Psoas muscle (tissue), 8 donors: ENCODE measurements around the gene CDCA5. TPM values are rescaled to one million over a fixed set of nuclear protein-coding genes. Genes with fewer than 3 reads are reported as not detected.

Experiments
- ATAC-seq, 4 donors: fragments of 200-7000 bp; cut with Tn5 transposase; one replicate each; pipeline ENCODE4 v1.9.1; 2020; ENCODE audit warnings: moderate library complexity in 3 of 4, mild to moderate bottlenecking in 2 of 4
- DNase-seq, 2 donors: peaks; one replicate each; pipeline ENCODE4 v3.0.0-alpha.2; 2020
- H3K27ac ChIP-seq: fragments of 200-600 bp; one replicate; pipeline ENCODE4 v1.8.0; 2022
- H3K27me3 ChIP-seq, 3 donors: fragments of 200-600 bp in 1 of 3; one replicate each; pipeline versions ENCODE4 v1.6.1 to v1.8.0; 2013 to 2022; ENCODE audit warnings: low read length in 2 of 3, mild to moderate bottlenecking in 2 of 3, moderate library complexity in 1 of 3; ENCODE audit not compliant: insufficient read depth in 3 of 3
- H3K36me3 ChIP-seq, 2 donors: fragments of 200-600 bp in 1 of 2; one replicate each; pipeline versions ENCODE4 v1.6.1 to v1.8.0; 2013 to 2022; ENCODE audit warnings: low read depth in 1 of 2, mild to moderate bottlenecking in 1 of 2, moderate library complexity in 1 of 2; ENCODE audit not compliant: insufficient read depth in 1 of 2
- H3K4me1 ChIP-seq: fragments of 200-600 bp; one replicate; pipeline ENCODE4 v1.8.0; 2022
- H3K4me3 ChIP-seq: fragments of 200-600 bp; one replicate; pipeline ENCODE4 v1.8.0; 2022; ENCODE audit warnings: mild to moderate bottlenecking
- H3K9me3 ChIP-seq: fragments of 200-600 bp; one replicate; pipeline ENCODE4 v1.8.0; 2022
- CTCF ChIP-seq: fragments of 200-600 bp; IDR thresholded peaks from one replicate; pipeline ENCODE4 v1.8.0; 2022; ENCODE audit warnings: antibody characterized with exemption
- WGBS, 3 donors: extraction: QIAGEN DNeasy Blood & Tissue Kit; methylation state at CpG; one replicate each; pipeline versions ENCODE4 v1.1.6 to v1.1.7; 2013; 5-methylcytosine and 5-hydroxymethylcytosine counted together
- intact Hi-C, 2 donors: fragments of 100-400 bp; cut with DNase I; formaldehyde crosslinking; loops; one replicate each; pipeline versions ENCODE4 v1.11.0 to v1.14.2; 2022
- polyA plus RNA-seq, 3 donors: library from polyadenylated mRNA; stranded (reverse); fragments of 200-250 nt; gene quantifications; one replicate each; pipeline ENCODE4 v1.2.3, GENCODE V29; 2013
- total RNA-seq, 4 donors: library from RNA; stranded (reverse); fragmentation: NEBNext Ultra II Directional in 2 of 4; extraction: Animal tissue kit (Norgen Biotek cat#: 25700) in 2 of 4; gene quantifications; one replicate each; pipeline versions ENCODE4 v1.2.1 to v1.2.4, GENCODE V29; 2021 to 2023
- donor health status: healthy with polysubstance abuse.
- donor health status: DM: no; HTN: no; CAD: no; lungs with moderate emphysema.
- donor health status: Bipolar disorder and iron deficiency.
- donor health status: healthy.
- donor health status: DM: yes; HTN: yes; CAD: no.
- donor health status: DM: no; HTN: no; CAD: no.
- donor health status: DM: no; HTN: no; CAD: no.
- donor health status: DM: yes; HTN: yes; CAD: no.

The CDCA5 gene
- total and polyA plus RNA-seq, 7 donors: 0.28 to 1.6 (median 0.92) TPM

DNA sequence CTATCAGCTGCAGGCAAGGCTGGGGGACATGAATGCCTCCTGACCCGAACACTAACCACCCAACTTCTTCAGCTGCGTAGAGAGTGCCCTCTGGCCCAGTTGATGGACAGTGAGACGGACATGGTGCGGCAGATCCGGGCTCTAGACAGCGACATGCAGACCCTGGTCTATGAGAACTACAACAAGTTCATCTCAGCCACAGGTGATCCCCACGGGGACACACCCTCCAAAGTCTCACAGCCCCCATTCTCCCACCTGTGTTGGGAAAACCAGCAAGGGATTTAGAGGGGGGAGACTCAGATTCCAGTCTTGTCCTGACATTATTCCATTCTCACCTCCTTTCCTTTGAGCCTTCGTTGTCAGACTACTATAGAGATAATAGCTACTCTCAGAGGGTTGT lies 13.1 kb upstream of the CDCA5 start:
- intact Hi-C loops: loop anchor here in 1 of 2 donors (1.0 kb wide), 1 partner anchor 13 kb away; the partner anchor contains the start of genes CDCA5 and ZFPL1
- ATAC-seq (peak in 2 of 4 donors; percentile 1 to 2), DNase-seq (no peak)
- no peaks in the 10 kb centered on the region for H3K9me3 ChIP-seq
- TF ChIP-seq CTCF: no peak
- H3K36me3 ChIP-seq: peaks cover 0 to 19% of the 10 kb centered on the region in 2 donors
- H3K27me3 ChIP-seq: no peaks in the 10 kb centered on the region
- whole genome bisulfite sequencing, 3 donors: 32 to 39% (median 37%) methylated on average over 8 of the region's 8 CpGs
- H3K4me1 ChIP-seq: peaks cover 25% of the 10 kb centered on the region
- peak overlapping the region; percentile 93 for H3K4me3 ChIP-seq
- H3K27ac ChIP-seq: peak overlapping the region; percentile 96

DNA sequence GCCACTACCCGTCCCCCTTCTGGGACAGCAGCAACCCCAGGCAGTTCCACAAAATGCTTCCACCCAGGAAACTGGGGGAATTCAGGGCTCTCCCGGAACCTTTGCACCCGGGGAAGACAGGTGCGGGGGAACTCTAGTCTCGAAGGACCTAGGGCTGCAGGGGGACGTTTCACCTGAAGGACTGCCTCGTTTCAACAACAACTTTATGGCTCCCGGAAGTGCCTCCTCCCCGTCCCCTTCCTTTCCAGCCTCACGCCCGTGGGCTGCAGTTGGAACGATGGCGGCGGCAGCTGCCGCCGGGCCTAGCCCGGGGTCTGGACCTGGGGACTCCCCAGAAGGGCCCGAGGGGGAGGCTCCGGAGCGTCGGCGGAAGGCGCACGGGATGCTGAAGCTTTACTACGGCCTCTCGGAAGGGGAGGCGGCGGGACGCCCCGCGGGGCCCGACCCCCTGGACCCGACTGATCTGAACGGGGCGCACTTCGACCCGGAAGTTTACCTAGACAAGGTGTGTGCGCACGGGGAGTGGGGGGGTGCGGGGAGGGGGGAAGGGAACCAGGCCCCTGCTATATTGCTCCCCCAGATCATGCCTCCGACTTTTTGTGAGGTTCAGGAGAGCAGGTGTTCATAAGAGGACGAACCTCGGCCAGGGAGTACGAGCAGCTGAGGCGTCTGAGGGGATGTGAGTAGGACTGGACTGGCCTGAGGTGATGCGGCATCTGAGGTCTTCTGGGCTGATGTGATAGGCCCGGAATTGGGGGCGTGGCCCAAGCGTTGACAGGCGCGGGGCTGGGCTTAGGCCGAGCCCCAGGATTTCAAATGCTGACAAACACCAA lies 12.3 kb upstream of the CDCA5 start, which contains the start of gene VPS51:
Gene VPS51 (plus strand): TSS at position 241 of the 833 bp plus-strand sequence. CDS start 37 bp downstream, at position 278.
- peaks cover 25% of the 10 kb centered on the region for H3K4me1 ChIP-seq
- no peaks in the 10 kb centered on the region for H3K9me3 ChIP-seq
- ATAC-seq (peak; percentile 91 to 94 (median 93)), DNase-seq (peak; percentile 88 to 92)
- TF ChIP-seq CTCF: no peak
- H3K36me3 ChIP-seq: peaks cover 0 to 19% of the 10 kb centered on the region in 2 donors
- peak within 1 kb of the TSS; percentile 93 for H3K4me3 ChIP-seq
- peak within 1 kb of the TSS; percentile 96 for H3K27ac ChIP-seq
- 0 to 1% (median 0%) methylated on average over 46 to 52 of the region's 52 CpGs for WGBS, 3 donors
- H3K27me3 ChIP-seq: no peaks in the 10 kb centered on the region
- intact Hi-C loops: loop anchor here in 1 of 2 donors (1.0 kb wide), 1 partner anchor 12 kb away; the partner anchor contains the start of genes CDCA5 and ZFPL1

DNA sequence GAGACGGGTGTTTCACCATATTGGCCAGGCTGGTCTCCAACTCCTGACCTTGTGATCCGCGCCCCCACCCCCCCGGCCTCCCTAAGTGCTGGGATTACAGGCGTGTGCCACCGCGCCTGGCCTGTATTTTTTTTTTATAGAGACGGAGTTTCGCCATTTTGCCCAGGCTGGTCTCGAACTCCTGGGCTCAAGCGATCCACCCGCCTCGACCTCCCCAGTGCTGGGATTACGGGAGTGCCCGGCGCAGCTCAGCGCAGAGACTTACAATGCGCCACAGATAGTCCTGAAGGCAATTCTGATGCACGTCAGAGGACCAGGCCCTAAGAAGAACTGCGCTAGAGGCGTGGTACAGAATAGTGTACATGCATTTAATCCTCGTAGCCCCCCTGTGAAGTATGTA lies 11.6 kb upstream of the CDCA5 start:
- no peaks in the 10 kb centered on the region for H3K27me3 ChIP-seq

GRCh38 chr11:65090628-65091027 lies 6.8 kb upstream of the CDCA5 start:
- intact Hi-C loops: no loop called here
- H3K36me3 ChIP-seq: peaks cover 3 to 43% of the 10 kb centered on the region in 2 donors
- DNase-seq: no peak
- WGBS, 3 donors: 93 to 95% (median 94%) methylated on average over 4 of the region's 4 CpGs
- no peak for TF ChIP-seq CTCF
- H3K27me3 ChIP-seq: no peaks in the 10 kb centered on the region
- no peaks in the 10 kb centered on the region for H3K9me3 ChIP-seq
- H3K4me1 ChIP-seq: peaks cover 2% of the 10 kb centered on the region
- no peak for ATAC-seq
- no peak overlapping the region for H3K4me3 ChIP-seq
- H3K27ac ChIP-seq: no peak overlapping the region

More for the DNA sequence above, 11.6 kb upstream of the CDCA5 start:
- Histone ChIP-seq H3K36me3 (peaks cover 0 to 19% of the 10 kb centered on the region in 2 donors), H3K4me3 (peak overlapping the region; percentile 93), H3K4me1 (peaks cover 25% of the 10 kb centered on the region), H3K9me3 (no peaks in the 10 kb centered on the region), H3K27ac (peak overlapping the region; percentile 96)
- no peak for TF ChIP-seq CTCF
- ATAC-seq (no peak), DNase-seq (no peak)
- 70 to 77% (median 77%) methylated on average over 22 of the region's 22 CpGs for whole genome bisulfite sequencing, 3 donors
- intact Hi-C loops: no loop called here
